ENCODE data around the gene TSHZ1.

The TSHZ1 gene

DNA sequence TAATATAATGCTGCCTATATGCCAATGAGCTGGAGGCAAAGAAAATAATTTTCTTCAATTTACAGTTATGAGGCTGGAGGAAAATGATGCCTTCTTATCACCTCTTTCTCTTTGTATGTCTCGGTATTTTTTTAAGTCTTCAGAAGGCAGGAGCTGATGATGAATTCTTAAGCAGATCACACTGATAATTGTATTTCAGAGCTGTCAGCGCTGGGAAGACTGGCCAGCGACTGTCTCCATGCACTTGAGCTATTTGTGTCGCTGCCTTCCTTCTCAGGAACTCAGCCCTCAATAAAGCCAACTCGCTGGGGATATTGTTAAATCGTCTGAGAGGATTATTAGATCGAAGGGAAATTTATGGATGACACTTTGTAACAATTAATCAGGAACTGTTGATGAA lies 42.0 kb upstream of the TSHZ1 start:
- Histone ChIP-seq H3K36me3 (no peaks in the 10 kb centered on the region), H3K4me3 (no peak overlapping the region), H3K27ac (no peak overlapping the region), H3K9ac (no peak overlapping the region), H3K4me1 (peaks cover 11% of the 10 kb centered on the region), H3K4me2 (no peak overlapping the region), H3K9me3 (0 out of 2 replicates have a peak, but pooled peaks cover 7% of the 10 kb centered on the region), H4K20me1 (no peaks in the 10 kb centered on the region), H3K27me3 (no peaks in the 10 kb centered on the region)
- TF ChIP-seq Cebpa-rat (IDR thresholded peaks at IDR 0.05), result no peak

DNA sequence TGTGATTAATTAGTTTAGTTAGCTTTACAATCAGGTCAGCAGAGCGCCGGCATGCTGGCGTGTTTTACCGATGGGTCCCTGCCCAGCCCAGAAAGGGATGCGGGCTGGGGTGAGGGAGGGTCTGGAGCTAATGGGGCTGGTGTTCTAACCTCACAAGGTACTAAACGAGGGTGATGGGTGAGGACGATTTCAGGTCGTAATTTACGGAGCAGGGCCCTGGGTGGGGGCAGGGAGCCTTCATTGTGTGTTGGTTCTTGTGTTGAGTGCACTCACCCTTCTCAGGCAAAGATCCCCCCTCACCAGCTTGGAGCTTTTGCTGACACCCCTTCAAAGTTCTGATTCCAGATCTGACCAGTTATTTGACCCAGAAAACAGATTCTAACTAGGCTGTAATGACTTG lies 41.2 kb upstream of the TSHZ1 start:
- TF ChIP-seq Cebpa-rat (IDR thresholded peaks at IDR 0.05), result no peak
- H3K4me2 ChIP-seq, result no peak overlapping the region
- H3K4me1 ChIP-seq, result peaks cover 19% of the 10 kb centered on the region

DNA sequence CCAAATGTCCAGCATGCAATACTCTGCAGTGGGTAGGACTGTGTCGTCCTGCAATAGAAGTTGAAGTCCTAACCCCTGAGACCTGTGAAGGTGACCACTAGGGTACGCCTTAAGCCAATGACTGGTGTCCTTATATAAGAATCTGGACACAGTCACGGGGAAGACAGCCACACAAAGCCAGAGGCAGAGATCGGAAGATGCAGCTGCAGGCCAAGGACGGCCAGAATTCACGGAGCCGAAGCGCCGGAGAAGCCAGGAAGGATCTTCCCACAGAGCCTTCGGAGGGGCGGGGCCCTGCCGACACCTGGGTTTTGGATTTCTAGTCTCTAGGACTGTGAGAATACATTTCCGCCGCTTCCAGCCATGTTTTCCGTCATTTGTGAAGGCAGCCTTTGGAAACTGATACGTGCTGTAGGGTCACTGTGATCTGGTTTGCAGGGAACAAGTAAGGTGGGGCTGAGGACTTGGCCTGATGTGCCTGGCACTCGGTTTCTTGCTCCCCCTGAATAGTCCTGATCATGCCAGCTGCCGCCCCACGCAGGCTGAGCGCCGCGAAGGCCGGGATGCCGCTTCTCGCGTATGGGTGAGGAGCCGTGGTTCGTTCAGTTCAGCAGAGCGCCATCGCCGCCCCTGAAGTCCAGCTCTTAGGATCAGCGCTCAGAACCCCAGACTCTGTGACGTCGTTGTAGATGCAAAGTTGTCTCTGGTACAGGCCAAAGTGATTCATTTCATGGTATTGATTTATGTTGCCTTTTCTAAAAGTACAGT lies 40.4 kb upstream of the TSHZ1 start:
- Histone ChIP-seq H3K9ac (no peak overlapping the region), H3K4me2 (no peak overlapping the region), H3K9me3 (0 out of 2 replicates have a peak, but pooled peaks cover 3% of the 10 kb centered on the region), H3K36me3 (no peaks in the 10 kb centered on the region), H3K4me3 (no peak overlapping the region), H3K27me3 (no peaks in the 10 kb centered on the region), H3K27ac (no peak overlapping the region), H4K20me1 (no peaks in the 10 kb centered on the region), H3K4me1 (peaks cover 21% of the 10 kb centered on the region)
- TF ChIP-seq Cebpa-rat (IDR thresholded peaks at IDR 0.05), result no peak

More for the DNA sequence above, 41.2 kb upstream of the TSHZ1 start:
- no peaks in the 10 kb centered on the region for H4K20me1 ChIP-seq
- H3K36me3 ChIP-seq, result no peaks in the 10 kb centered on the region
- no peak overlapping the region for H3K27ac ChIP-seq
- H3K27me3 ChIP-seq, result no peaks in the 10 kb centered on the region
- H3K4me3 ChIP-seq, result no peak overlapping the region
- no peak overlapping the region for H3K9ac ChIP-seq
- H3K9me3 ChIP-seq, result 0 out of 2 replicates have a peak, but pooled peaks cover 7% of the 10 kb centered on the region

DNA sequence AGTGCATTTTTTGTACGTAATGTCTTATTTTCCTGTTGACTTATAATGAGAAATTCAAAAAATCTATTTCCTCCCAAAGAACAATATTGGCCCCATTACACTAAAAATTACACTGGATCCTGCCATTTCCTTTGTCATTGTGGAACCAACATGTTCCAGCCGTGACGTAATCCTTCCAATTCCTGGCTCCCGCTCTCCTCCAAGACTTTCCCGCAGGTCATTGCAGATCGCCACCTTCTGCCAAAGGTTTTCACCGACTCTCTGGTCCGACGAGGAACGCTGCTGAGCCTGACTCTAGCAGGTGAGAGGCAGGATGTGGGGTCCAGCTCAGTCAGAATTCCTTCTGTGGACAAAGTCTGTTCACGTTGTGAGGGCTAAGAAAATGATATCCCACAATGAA lies 39.7 kb upstream of the TSHZ1 start:
- Histone ChIP-seq H3K27ac (no peak overlapping the region), H3K4me3 (no peak overlapping the region), H4K20me1 (no peaks in the 10 kb centered on the region), H3K4me2 (no peak overlapping the region), H3K27me3 (no peaks in the 10 kb centered on the region), H3K9me3 (no peaks in the 10 kb centered on the region), H3K36me3 (no peaks in the 10 kb centered on the region), H3K9ac (no peak overlapping the region), H3K4me1 (peaks cover 21% of the 10 kb centered on the region)
- TF ChIP-seq Cebpa-rat (IDR thresholded peaks at IDR 0.05), result no peak

DNA sequence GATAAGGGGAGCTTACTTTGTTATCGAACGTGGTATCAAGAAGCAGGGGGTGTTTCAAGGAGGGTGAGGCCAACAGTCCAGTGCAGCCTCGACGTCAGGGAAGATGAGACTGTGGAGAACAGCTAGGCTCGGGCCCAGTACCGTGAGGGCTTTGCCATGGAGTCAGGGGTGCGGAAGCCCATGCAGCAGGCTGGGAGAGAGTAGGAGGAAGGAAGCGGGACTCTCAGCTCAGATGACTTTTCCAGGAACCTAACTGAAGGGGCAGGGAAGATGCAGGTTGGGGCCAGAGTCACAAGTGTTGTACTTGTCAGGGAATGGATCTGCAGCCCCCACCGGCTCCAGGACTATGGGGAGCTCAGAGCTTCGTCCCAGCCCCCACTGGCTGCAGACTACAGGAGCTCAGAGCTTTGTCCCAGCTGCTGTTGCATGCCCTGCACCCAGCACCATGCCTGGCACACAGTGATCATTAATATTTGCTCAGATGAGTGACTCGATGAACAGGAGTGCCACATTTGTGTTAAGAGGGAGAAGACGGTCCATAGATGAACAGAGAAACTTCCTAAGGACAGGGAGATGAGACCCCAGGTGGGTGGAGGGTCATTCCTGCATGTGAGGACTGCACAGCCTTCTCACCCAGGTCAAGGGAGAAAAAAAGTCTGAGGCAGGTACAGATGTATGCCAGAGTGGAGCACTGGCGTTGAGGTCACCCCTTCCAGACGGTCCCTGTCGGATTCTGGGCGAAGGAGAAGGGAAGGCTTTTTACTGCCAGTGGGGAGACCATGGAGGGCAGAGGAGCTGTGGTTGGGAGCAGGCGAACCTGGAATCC lies 38.1 kb upstream of the TSHZ1 start:
- no peak overlapping the region for H3K9ac ChIP-seq
- H3K4me2 ChIP-seq, result peak overlapping the region; percentile 47; the same call in 1 of the 2 replicates
- no peaks in the 10 kb centered on the region for H3K36me3 ChIP-seq
- no peaks in the 10 kb centered on the region for H4K20me1 ChIP-seq
- no peak for TF ChIP-seq Cebpa-rat (IDR thresholded peaks at IDR 0.05)
- peaks cover 21% of the 10 kb centered on the region for H3K4me1 ChIP-seq
- H3K9me3 ChIP-seq, result no peaks in the 10 kb centered on the region
- no peak overlapping the region for H3K4me3 ChIP-seq
- H3K27ac ChIP-seq, result no peak overlapping the region
- H3K27me3 ChIP-seq, result no peaks in the 10 kb centered on the region

DNA sequence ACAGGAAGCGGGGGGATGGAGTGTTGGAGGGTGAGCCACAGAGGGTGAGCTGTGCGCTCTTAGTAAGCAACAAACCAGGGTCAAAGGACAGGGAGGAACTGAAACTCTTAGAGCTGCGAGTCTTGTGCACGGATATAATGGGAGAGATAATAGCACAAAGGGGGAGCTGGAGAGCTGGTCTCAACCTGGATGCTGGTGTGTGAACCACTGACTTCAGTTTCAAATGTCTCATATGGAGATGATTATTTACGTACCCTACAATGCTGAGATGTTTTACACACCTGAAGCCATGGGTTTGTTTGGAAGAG lies 37.5 kb upstream of the TSHZ1 start:
- Histone ChIP-seq H3K4me2 (peak overlapping the region; percentile 47), H3K4me1 (peaks cover 21% of the 10 kb centered on the region), H3K36me3 (no peaks in the 10 kb centered on the region), H3K9ac (no peak overlapping the region), H3K27ac (no peak overlapping the region), H3K27me3 (no peaks in the 10 kb centered on the region), H4K20me1 (no peaks in the 10 kb centered on the region), H3K4me3 (no peak overlapping the region), H3K9me3 (no peaks in the 10 kb centered on the region)
- no peak for TF ChIP-seq Cebpa-rat (IDR thresholded peaks at IDR 0.05)

DNA sequence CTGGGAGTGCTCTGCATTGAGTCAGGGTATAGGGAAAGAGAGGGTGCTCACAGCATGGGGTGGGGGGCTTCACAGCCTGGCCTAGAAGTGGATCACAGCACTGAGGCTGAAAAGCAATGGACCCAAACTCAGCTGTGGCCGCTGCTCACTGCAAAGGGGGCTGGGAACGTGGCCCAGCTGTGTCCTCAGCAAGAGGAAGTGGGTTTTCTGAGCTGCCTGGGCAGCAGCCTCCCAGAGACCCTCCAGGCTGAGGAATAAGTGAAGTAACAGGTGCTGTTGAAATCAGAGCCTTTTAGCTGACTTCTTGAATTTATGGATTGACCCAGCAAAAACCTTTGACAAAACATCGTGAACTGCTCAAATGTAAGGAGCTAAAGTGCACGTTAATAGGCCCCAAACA lies 36.9 kb upstream of the TSHZ1 start:
- TF ChIP-seq Cebpa-rat (IDR thresholded peaks at IDR 0.05), result no peak
- Histone ChIP-seq H3K36me3 (no peaks in the 10 kb centered on the region), H3K4me2 (peak overlapping the region; percentile 47), H3K27me3 (no peaks in the 10 kb centered on the region), H4K20me1 (no peaks in the 10 kb centered on the region), H3K4me3 (no peak overlapping the region), H3K9me3 (no peaks in the 10 kb centered on the region), H3K9ac (no peak overlapping the region), H3K27ac (peak overlapping the region; percentile 25; the same call in 1 of the 2 replicates), H3K4me1 (peaks cover 21% of the 10 kb centered on the region)

DNA sequence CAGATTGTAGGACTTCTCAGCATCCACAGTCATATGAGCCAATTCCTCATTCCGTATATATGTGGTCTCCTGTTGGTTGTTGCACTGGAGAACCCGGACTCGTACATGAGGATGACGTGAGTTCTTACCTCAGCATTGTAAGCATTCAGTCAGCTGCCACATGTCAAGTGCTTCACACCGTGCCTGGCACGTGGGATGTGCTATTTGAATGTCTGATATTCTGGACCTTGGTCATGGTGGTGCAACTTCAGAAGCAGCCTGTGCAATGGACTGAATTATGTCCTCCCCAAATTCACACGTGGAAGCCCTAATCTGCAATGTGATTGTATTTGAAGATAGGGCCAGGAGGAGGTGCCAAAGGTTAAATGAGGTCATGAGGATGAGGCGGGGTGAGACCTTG lies 33.7 kb upstream of the TSHZ1 start:
- H3K36me3 ChIP-seq, result no peaks in the 10 kb centered on the region
- TF ChIP-seq Cebpa-rat (IDR thresholded peaks at IDR 0.05), result no peak
- H4K20me1 ChIP-seq, result no peaks in the 10 kb centered on the region
- H3K4me2 ChIP-seq, result no peak overlapping the region
- H3K4me3 ChIP-seq, result no peak overlapping the region
- H3K27ac ChIP-seq, result no peak overlapping the region
- no peak overlapping the region for H3K9ac ChIP-seq
- peaks cover 21% of the 10 kb centered on the region for H3K4me1 ChIP-seq
- no peaks in the 10 kb centered on the region for H3K9me3 ChIP-seq
- no peaks in the 10 kb centered on the region for H3K27me3 ChIP-seq

DNA sequence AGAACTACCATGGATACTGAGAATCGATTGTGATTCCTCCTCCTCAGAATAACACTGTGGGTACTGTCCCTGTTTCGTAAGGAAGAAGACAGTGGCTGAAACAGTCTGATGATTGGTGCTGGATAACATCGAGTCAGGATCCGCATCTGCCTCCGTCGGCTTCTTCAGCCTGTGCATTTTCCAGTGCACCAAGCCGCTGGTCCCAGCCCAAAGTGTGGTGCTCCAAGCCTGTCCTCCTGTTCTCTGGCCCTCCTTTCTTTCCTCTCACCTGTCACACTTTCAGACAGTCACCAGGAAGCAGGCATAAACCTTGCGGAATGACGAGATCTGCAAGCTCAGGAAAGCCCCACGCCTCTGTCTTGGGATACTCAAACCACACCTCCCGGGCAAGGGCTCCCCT lies 32.2 kb upstream of the TSHZ1 start:
- Histone ChIP-seq H4K20me1 (no peaks in the 10 kb centered on the region), H3K27ac (no peak overlapping the region), H3K27me3 (no peaks in the 10 kb centered on the region), H3K9me3 (no peaks in the 10 kb centered on the region), H3K4me1 (peaks cover 12% of the 10 kb centered on the region), H3K36me3 (no peaks in the 10 kb centered on the region), H3K9ac (no peak overlapping the region), H3K4me2 (no peak overlapping the region), H3K4me3 (no peak overlapping the region)
- TF ChIP-seq Cebpa-rat (IDR thresholded peaks at IDR 0.05), result no peak
